Peyer's patch (tissue), 4 donors: Measurements from ENCODE around the gene PYROXD2.

ENCODE experiments used
- CTCF ChIP-seq, 6 experiments: fragments of 450-650 bp in 4 of 6; fragments of 200-600 bp in 2 of 6; sonication (generic) in 1 of 6; IDR thresholded peaks; one replicate each; pipeline ENCODE4 v1.5.1; 2017 to 2019; ENCODE audit warnings: antibody characterized with exemption in 6 of 6, mild to moderate bottlenecking in 3 of 6, moderate library complexity in 1 of 6
- POLR2A ChIP-seq, 2 donors: fragments of 450-650 bp; IDR thresholded peaks; one replicate each; pipeline ENCODE4 v1.5.1; 2017; ENCODE audit warnings: antibody characterized with exemption in 2 of 2, mild to moderate bottlenecking in 2 of 2, moderate library complexity in 2 of 2

- TF ChIP-seq CTCF (IDR thresholded peaks at IDR 0.05) (no peak), POLR2A (IDR thresholded peaks at IDR 0.05) (no peak)
Observed at GRCh38 chr10:98417481-98417959, 2.5 kb upstream of the PYROXD2 start.
